A673 (cell line): ENCODE measurements around the gene ZSCAN18. TPM values are rescaled to one million over a fixed set of nuclear protein-coding genes. Genes with fewer than 3 reads are reported as not detected.

Experiments
- BruUV-seq: library from RNA; stranded (reverse); fragments of 400-500 nt; replicated peaks from 2 replicates; lab custom pipeline; 2021; lab: Mats Ljungman, UMichigan
- CTCF ChIA-PET: fragments of 300-600 bp; sonication (Branson Sonifier 250); formaldehyde crosslinking; loops from one replicate; lab custom pipeline; 2022; ENCODE audit warnings: antibody characterized with exemption; lab: Charles Lee
- POLR2A ChIA-PET: fragments of 300-600 bp; sonication (Branson Sonifier 250); formaldehyde crosslinking; loops from one replicate; lab custom pipeline; 2022; ENCODE audit warnings: antibody characterized with exemption; ENCODE audit not compliant: low non-redundant PET; lab: Charles Lee
- DNase-seq: peaks from one replicate; pipeline ENCODE4 v3.0.0-alpha.2; 2015; ENCODE audit warnings: low spot score
- H3K27ac ChIP-seq: fragments of 200-600 bp; sonication (generic); 2 replicates; pipeline ENCODE4 v1.5.1; 2016; ENCODE audit warnings: mixed run types, low read depth, mild to moderate bottlenecking, mixed read lengths, antibody characterized with exemption, low read length; ENCODE audit not compliant: poor library complexity, severe bottlenecking
- H3K27me3 ChIP-seq: fragments of 200-600 bp; sonication (generic); replicated peaks from 2 replicates; pipeline ENCODE4 v1.6.1; 2017; ENCODE audit warnings: mixed run types, low read depth, mild to moderate bottlenecking, mixed read lengths, antibody characterized with exemption, low read length; ENCODE audit not compliant: insufficient read depth, poor library complexity
- H3K36me3 ChIP-seq: fragments of 200-600 bp; sonication (generic); 2 replicates; pipeline ENCODE4 v1.6.1; 2016; ENCODE audit warnings: mixed run types, mild to moderate bottlenecking, mixed read lengths, antibody characterized with exemption, low read length; ENCODE audit not compliant: insufficient read depth, poor library complexity, severe bottlenecking
- H3K4me1 ChIP-seq: fragments of 200-600 bp; sonication (generic); 2 replicates; pipeline ENCODE4 v1.6.1; 2017; ENCODE audit warnings: mixed run types, mild to moderate bottlenecking, mixed read lengths, antibody characterized with exemption, low read length; ENCODE audit not compliant: insufficient read depth, poor library complexity, severe bottlenecking
- H3K4me3 ChIP-seq: fragments of 200-600 bp; sonication (generic); 2 replicates; pipeline ENCODE4 v1.5.1; 2016; ENCODE audit warnings: low read depth, mixed run types, mild to moderate bottlenecking, mixed read lengths, low read length; ENCODE audit not compliant: poor library complexity, severe bottlenecking
- H3K9me3 ChIP-seq: fragments of 200-600 bp; sonication (generic); 2 replicates; pipeline ENCODE4 v1.6.1; 2016; ENCODE audit warnings: mixed run types, low read depth, mild to moderate bottlenecking, mixed read lengths, antibody characterized with exemption, low read length; ENCODE audit not compliant: poor library complexity, severe bottlenecking
- CTCF ChIP-seq: fragments of 300-800, 200-600 bp; sonication (generic); conservative IDR thresholded peaks from 2 replicates; pipeline ENCODE4 v1.5.1; 2017; ENCODE audit warnings: low read depth, mild to moderate bottlenecking, antibody characterized with exemption, low read length, moderate library complexity, mixed read lengths
- EZH2 ChIP-seq: fragments of 200-600 bp; sonication (generic); IDR thresholded peaks from 2 replicates; pipeline ENCODE4 v1.6.1; 2017; ENCODE audit warnings: borderline replicate concordance, low read depth, mild to moderate bottlenecking, mixed read lengths, antibody characterized with exemption, low read length; ENCODE audit not compliant: poor library complexity, severe bottlenecking
- intact Hi-C: fragments of 100-400 bp; cut with micrococcal nuclease; formaldehyde crosslinking; loops from one replicate; pipeline ENCODE4 v1.10.0; 2022; ENCODE audit not compliant: unreplicated experiment
- total RNA-seq: library from RNA; stranded (reverse); gene quantifications from 2 replicates; pipeline ENCODE4 v1.2.3, GENCODE V29; 2021

ZSCAN18 gene
- total RNA-seq, 1 experiment from 2014 or later = 26.1 TPM

DNA sequence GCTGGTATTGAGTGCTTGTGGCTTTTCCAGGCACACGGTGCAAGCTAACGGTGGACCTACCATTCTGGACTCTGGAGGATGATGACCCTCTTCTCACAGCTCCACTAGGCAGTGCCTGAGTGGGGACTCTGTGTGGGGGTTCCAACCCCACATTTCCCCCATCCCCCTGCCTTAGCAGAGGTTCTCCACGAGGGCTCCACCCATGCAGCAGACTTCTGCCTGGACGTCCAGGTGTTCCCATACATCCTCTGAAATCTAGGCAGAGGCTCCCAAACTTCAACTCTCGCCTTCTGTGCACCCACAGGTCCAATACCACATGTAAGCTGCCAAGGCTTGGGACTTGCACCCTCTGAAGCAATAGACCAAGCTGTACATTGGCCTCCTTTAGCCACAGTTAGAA, 25.3 kb upstream of the ZSCAN18 start:
- no peak for DNase-seq
- BruUV-seq = no TSS peak
- TF ChIP-seq EZH2 (no peak), CTCF (no peak)
- Histone ChIP-seq H3K9me3 (peaks cover 87% of the 10 kb centered on the region), H3K27me3 (no peaks in the 10 kb centered on the region), H3K36me3 (peaks cover 10% of the 10 kb centered on the region), H3K4me1 (no peaks in the 10 kb centered on the region), H3K27ac (no peak overlapping the region), H3K4me3 (no peak overlapping the region)
- ChIA-PET CTCF (no interaction called here), POLR2A (no interaction called here)
- intact Hi-C loops = no loop called here

- H3K4me3 ChIP-seq = no peak overlapping the region
- ChIA-PET POLR2A (no interaction called here), CTCF (no interaction called here)
- DNase-seq = no peak
- intact Hi-C loops = no loop called here
- H3K27ac ChIP-seq = no peak overlapping the region
- no peaks in the 10 kb centered on the region for H3K27me3 ChIP-seq
- H3K36me3 ChIP-seq = no peaks in the 10 kb centered on the region
- TF ChIP-seq EZH2 = no peak
- no peak for TF ChIP-seq CTCF
- no TSS peak for BruUV-seq
- peaks cover 63% of the 10 kb centered on the region for H3K9me3 ChIP-seq
- no peaks in the 10 kb centered on the region for H3K4me1 ChIP-seq
These were observed 21.1 kb upstream of the ZSCAN18 start for GRCh38 chr19:58118979-58119733.

DNA sequence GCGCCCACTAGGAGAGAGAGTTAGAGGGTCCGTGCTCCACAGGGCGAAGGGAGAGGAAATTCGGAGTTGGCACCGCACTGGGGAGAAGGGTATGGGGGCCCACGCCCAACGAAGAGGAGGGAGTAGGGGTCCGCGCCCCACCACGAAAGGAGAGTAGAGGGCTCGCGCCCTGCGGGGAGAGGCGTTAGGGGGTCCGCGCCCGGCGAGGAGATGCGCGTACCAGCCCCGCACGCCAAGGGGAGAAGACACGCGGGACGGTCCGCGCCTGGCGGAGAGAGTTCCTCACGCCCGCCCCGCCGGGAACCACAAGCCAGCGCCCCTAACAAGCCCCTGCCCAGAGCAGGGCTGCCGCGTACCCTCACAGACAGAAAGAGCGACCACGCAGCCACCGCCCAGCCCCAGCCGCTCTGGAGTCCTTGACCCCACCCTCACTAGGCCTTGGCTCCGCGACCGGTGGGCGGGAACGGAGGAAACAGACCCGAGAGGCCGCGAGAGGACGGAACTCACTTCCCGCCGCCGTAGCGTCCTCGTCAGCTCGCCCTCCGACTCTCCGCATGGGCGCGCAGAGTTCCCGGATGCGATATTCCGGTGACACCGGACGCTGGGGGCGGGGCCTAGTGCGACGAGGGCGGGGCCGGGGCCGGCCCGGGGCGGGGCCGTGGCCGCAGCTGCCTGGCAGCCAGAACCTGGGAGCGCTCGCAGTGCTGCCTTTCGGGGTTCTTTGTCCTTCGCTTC, 20.0 kb upstream of the ZSCAN18 start:
- Histone ChIP-seq H3K4me3 (no peak overlapping the region), H3K4me1 (no peaks in the 10 kb centered on the region), H3K27ac (no peak overlapping the region), H3K27me3 (no peaks in the 10 kb centered on the region), H3K36me3 (no peaks in the 10 kb centered on the region), H3K9me3 (peaks cover 58% of the 10 kb centered on the region)
- intact Hi-C loops = no loop called here
- no TSS peak for BruUV-seq
- TF ChIP-seq CTCF (no peak), EZH2 (no peak)
- DNase-seq = no peak
- CTCF ChIA-PET = no interaction called here
- POLR2A ChIA-PET = no interaction called here
